ENCODE results near the gene GALC.

- TF ChIP-seq POLR2A (IDR thresholded peaks at IDR 0.05; ENCODE audit: low read depth, low read length) (no peak), POLR2AphosphoS5 (IDR thresholded peaks at IDR 0.05; ENCODE audit: low read depth, low read length) (no peak)
These were observed 5.5 kb upstream of the GALC start for GRCh38 chr14:87998482-87998881.

Measured in GM12892 (cell line).